ENCODE measurements around the gene OSGEPL1. TPM values are rescaled to one million over a fixed set of nuclear protein-coding genes. Genes with fewer than 3 reads are reported as not detected.

OSGEPL1 gene
- 1 to 10 TPM; 2.6 to 3.9 TPM for total RNA-seq

GRCh38 chr2:189762551-189763298 is at the start of gene OSGEPL1:
Gene OSGEPL1 (minus strand): TSS chr2:189762792. CDS start chr2:189761640, 1,152 bp downstream.
- 0 to 1% methylated on average over 32 to 33 of the region's 33 CpGs for WGBS, 2 donors
- TF ChIP-seq CTCF (IDR thresholded peaks at IDR 0.05) = peak in 5 of 7 experiments; percentile 21 to 53 (median 45)
- TF ChIP-seq POLR2A (IDR thresholded peaks at IDR 0.05) = peak in 2 of 3 donors; percentile 61 to 66

GRCh38 chr2:189803431-189803830 is 40.8 kb upstream of the OSGEPL1 start:
- Histone ChIP-seq H3K4me3 (no peak overlapping the region), H3K9me3 (no peaks in the 10 kb centered on the region), H3K27ac (no peak overlapping the region), H3K36me3 (replicated peaks in 1 of 2; ENCODE audit: insufficient read depth in 1 of 2, low read depth in 2 of 2) (no peaks in the 10 kb centered on the region), H3K4me1 (peaks cover 4% of the 10 kb centered on the region), H3K27me3 (no peaks in the 10 kb centered on the region)
- TF ChIP-seq POLR2A (IDR thresholded peaks at IDR 0.05) (no peak), CTCF (IDR thresholded peaks at IDR 0.05) (no peak)
- 79 to 87% methylated on average over 3 of the region's 3 CpGs for WGBS, 2 donors
- DNase-seq (no peak), ATAC-seq (no peak)
- intact Hi-C loops (cut with DNase I) = no loop called here

More at GRCh38 chr2:189762551-189763298, at the start of gene OSGEPL1:
- Histone ChIP-seq H3K27ac (peak within 1 kb of the TSS; percentile 79 to 91 (median 89)), H3K4me3 (peak within 1 kb of the TSS; percentile 53 to 54), H3K36me3 (replicated peaks in 1 of 2; ENCODE audit: insufficient read depth in 1 of 2, low read depth in 2 of 2) (no peaks in the 10 kb centered on the region), H3K9me3 (no peaks in the 10 kb centered on the region), H3K4me1 (peaks cover 13% of the 10 kb centered on the region), H3K27me3 (no peaks in the 10 kb centered on the region)
- intact Hi-C loops (cut with DNase I) = no loop called here
- peak; percentile 99 for ATAC-seq
- peak; percentile 94 to 97 (median 96) for DNase-seq

GRCh38 chr2:189802396-189802912 is 39.9 kb upstream of the OSGEPL1 start:
- intact Hi-C loops (cut with DNase I) = no loop called here

GRCh38 chr2:189799531-189799930 is 36.9 kb upstream of the OSGEPL1 start:
- Histone ChIP-seq H3K4me3 (no peak overlapping the region), H3K36me3 (replicated peaks in 1 of 2; ENCODE audit: insufficient read depth in 1 of 2, low read depth in 2 of 2) (peaks cover 0 to 3% of the 10 kb centered on the region in 2 donors), H3K27ac (no peak overlapping the region), H3K9me3 (no peaks in the 10 kb centered on the region), H3K4me1 (no peaks in the 10 kb centered on the region), H3K27me3 (no peaks in the 10 kb centered on the region)
- DNase-seq = peak in 1 of 4 donors; percentile 37
- 73% methylated on average over 2 of the region's 2 CpGs; no CpG with 5 or more reads in 1 of the 2 donors for WGBS, 2 donors
- TF ChIP-seq CTCF (IDR thresholded peaks at IDR 0.05) (no peak), POLR2A (IDR thresholded peaks at IDR 0.05) (no peak)
- ATAC-seq = no peak
- intact Hi-C loops (cut with DNase I) = no loop called here

More at GRCh38 chr2:189802396-189802912, 39.9 kb upstream of the OSGEPL1 start:
- TF ChIP-seq POLR2A (IDR thresholded peaks at IDR 0.05) = no peak
- TF ChIP-seq CTCF (IDR thresholded peaks at IDR 0.05) = no peak
- H3K27ac ChIP-seq = no peak overlapping the region
- H3K4me1 ChIP-seq = peaks cover 2% of the 10 kb centered on the region
- DNase-seq = no peak
- WGBS, 2 donors = 88 to 96% methylated on average over 2 of the region's 2 CpGs
- no peaks in the 10 kb centered on the region for H3K9me3 ChIP-seq
- no peak for ATAC-seq
- no peaks in the 10 kb centered on the region for H3K36me3 ChIP-seq (replicated peaks in 1 of 2; ENCODE audit: insufficient read depth in 1 of 2, low read depth in 2 of 2)
- H3K4me3 ChIP-seq = no peak overlapping the region
- no peaks in the 10 kb centered on the region for H3K27me3 ChIP-seq
